GM21360 (cell line): ENCODE results near the gene JAML.

ENCODE experiments used
- ATAC-seq: cut with Tn5 transposase; IDR thresholded peaks from one replicate; pipeline ENCODE4 v1.9.1; 2021; ENCODE audit warnings: mild to moderate bottlenecking, moderate library complexity; ENCODE audit not compliant: unreplicated experiment

Gene JAML

GRCh38 chr11:118224511-118225188 lies at the start of gene JAML:
JAML (minus strand) TSS chr11:118225011; CDS start chr11:118214866, 10,145 bp downstream.
- no peak for ATAC-seq

GRCh38 chr11:118274186-118274585 lies 49.4 kb upstream of the JAML start:
- ATAC-seq = no peak

GRCh38 chr11:118272001-118272400 lies 47.2 kb upstream of the JAML start:
- ATAC-seq = no peak

GRCh38 chr11:118267486-118267885 lies 42.7 kb upstream of the JAML start:
- no peak for ATAC-seq

- no peak for ATAC-seq
Measured at GRCh38 chr11:118265954-118266353, 41.1 kb upstream of the JAML start.

- ATAC-seq = no peak
Measured at GRCh38 chr11:118264569-118265465, 40.0 kb upstream of the JAML start.

GRCh38 chr11:118263695-118264568 lies 39.1 kb upstream of the JAML start, which contains the start of gene MPZL2:
MPZL2 (minus strand) TSS chr11:118264297; CDS start chr11:118264153, 144 bp downstream.
- no peak for ATAC-seq

GRCh38 chr11:118263112-118263511 lies 38.3 kb upstream of the JAML start:
- no peak for ATAC-seq

GRCh38 chr11:118260353-118260752 lies 35.5 kb upstream of the JAML start:
- no peak for ATAC-seq

GRCh38 chr11:118259138-118259537 lies 34.3 kb upstream of the JAML start:
- ATAC-seq = no peak

GRCh38 chr11:118258410-118258809 lies 33.6 kb upstream of the JAML start:
- no peak for ATAC-seq

GRCh38 chr11:118252688-118253087 lies 27.9 kb upstream of the JAML start:
- ATAC-seq = no peak

GRCh38 chr11:118251858-118252652 lies 27.2 kb upstream of the JAML start, which contains the start of gene MPZL3:
MPZL3 (minus strand) TSS chr11:118252365; CDS start chr11:118252294, 71 bp downstream.
- peak; percentile 51 for ATAC-seq

GRCh38 chr11:118247041-118247440 lies 22.2 kb upstream of the JAML start:
- ATAC-seq = no peak

- no peak for ATAC-seq
Measured at GRCh38 chr11:118245936-118246562, 21.2 kb upstream of the JAML start.

GRCh38 chr11:118243993-118244762 lies 19.4 kb upstream of the JAML start:
- ATAC-seq = no peak

GRCh38 chr11:118243161-118243560 lies 18.4 kb upstream of the JAML start:
- no peak for ATAC-seq

GRCh38 chr11:118241764-118242098 lies 16.9 kb upstream of the JAML start:
- ATAC-seq = no peak
